Right lobe of liver (tissue), 4 donors: ENCODE data around the gene NIP7.

Experiments used
- CTCF ChIP-seq, 4 donors: fragments of 200-600 bp in 3 of 4; fragments of 450-650 bp in 1 of 4; IDR thresholded peaks; one replicate each; pipeline versions ENCODE4 v1.5.1 to v1.8.0; 2016 to 2022; ENCODE audit warnings: antibody characterized with exemption in 4 of 4, mild to moderate bottlenecking in 2 of 4
- POLR2A ChIP-seq: fragments of 450-650 bp; IDR thresholded peaks from one replicate; pipeline ENCODE4 v1.6.1; 2017; ENCODE audit warnings: antibody characterized with exemption, mild to moderate bottlenecking
- donor health status: DM: no; HTN: no; CAD: no.
- donor health status: DM: no; HTN: no; CAD: no.
- donor health status: DM: no; HTN: yes; CAD: no.

- TF ChIP-seq POLR2A = no peak
- no peak for TF ChIP-seq CTCF (IDR thresholded peaks at IDR 0.05)
These were observed 28.4 kb downstream of the NIP7 start for GRCh38 chr16:69367980-69368379.
